Glutamatergic neuron (in vitro differentiated cells): Measurements from ENCODE around the gene LRCOL1. TPM values are rescaled to one million over a fixed set of nuclear protein-coding genes. Genes with fewer than 3 reads are reported as not detected.
"Not testable (repeated sequence)": the region's sequence is repeated elsewhere in the genome, so short reads cannot be mapped to it uniquely, and the experiment has no call there.

Source experiments
- DNase-seq: peaks from one replicate; pipeline ENCODE4 v3.0.0; 2022
- H3K27ac Mint-ChIP-seq: one replicate; pipeline ENCODE4 v1.8.0; 2020; ENCODE audit warnings: mild to moderate bottlenecking, mixed read lengths, inconsistent platforms; ENCODE audit not compliant: unreplicated experiment
- H3K27me3 Mint-ChIP-seq: one replicate; pipeline ENCODE4 v1.8.0; 2020; ENCODE audit warnings: mild to moderate bottlenecking, moderate library complexity, mixed read lengths, inconsistent platforms; ENCODE audit not compliant: unreplicated experiment
- H3K36me3 Mint-ChIP-seq: one replicate; pipeline ENCODE4 v1.8.0; 2020; ENCODE audit warnings: mild to moderate bottlenecking, mixed read lengths, inconsistent platforms; ENCODE audit not compliant: unreplicated experiment
- H3K4me1 Mint-ChIP-seq: one replicate; pipeline ENCODE4 v1.8.0; 2020; ENCODE audit warnings: mild to moderate bottlenecking, low read depth, mixed read lengths, inconsistent platforms; ENCODE audit not compliant: unreplicated experiment
- H3K4me3 Mint-ChIP-seq: one replicate; pipeline ENCODE4 v1.8.0; 2020; ENCODE audit warnings: mild to moderate bottlenecking, mixed read lengths, inconsistent platforms; ENCODE audit not compliant: unreplicated experiment
- H3K9me3 Mint-ChIP-seq: one replicate; pipeline ENCODE4 v1.8.0; 2020; ENCODE audit warnings: mild to moderate bottlenecking, moderate library complexity, mixed read lengths, inconsistent platforms; ENCODE audit not compliant: unreplicated experiment
- CTCF ChIP-seq: fragments of 200-600 bp; sonication (generic); IDR thresholded peaks from one replicate; pipeline ENCODE4 v1.5.0; 2021; ENCODE audit not compliant: partially characterized antibody, unreplicated experiment
- total RNA-seq: library from RNA; stranded (reverse); fragmentation: NEBNext Ultra II Directional; extraction: Animal tissue kit (Norgen Biotek cat#: 25700); gene quantifications from one replicate; pipeline ENCODE4 v1.2.1, GENCODE V29; 2021; ENCODE audit not compliant: unreplicated experiment

LRCOL1 gene
- total RNA-seq, 1 donor from 2014 or later: not detected

- TF ChIP-seq CTCF: no peak
- H3K4me1 Mint-ChIP-seq: peaks cover 10% of the 10 kb centered on the region
- no peak for DNase-seq
- peaks cover 15% of the 10 kb centered on the region for H3K9me3 Mint-ChIP-seq
- peaks cover 23% of the 10 kb centered on the region for H3K27me3 Mint-ChIP-seq
- no peaks in the 10 kb centered on the region for H3K36me3 Mint-ChIP-seq
- H3K4me3 Mint-ChIP-seq: no peak overlapping the region
- no peak overlapping the region for H3K27ac Mint-ChIP-seq
Measured at GRCh38 chr12:132601171-132601883, 9.1 kb downstream of the LRCOL1 start.

GRCh38 chr12:132600048-132601032, 10.0 kb downstream of the LRCOL1 start:
- peaks cover 17% of the 10 kb centered on the region for H3K9me3 Mint-ChIP-seq
- no peak for TF ChIP-seq CTCF
- H3K27me3 Mint-ChIP-seq: peaks cover 24% of the 10 kb centered on the region
- peak overlapping the region; percentile 34 for H3K4me3 Mint-ChIP-seq
- H3K36me3 Mint-ChIP-seq: no peaks in the 10 kb centered on the region
- H3K27ac Mint-ChIP-seq: peak overlapping the region; percentile 52
- H3K4me1 Mint-ChIP-seq: peaks cover 10% of the 10 kb centered on the region
- peak; percentile 79 for DNase-seq

GRCh38 chr12:132599502-132599901, 10.9 kb downstream of the LRCOL1 start:
- H3K27me3 Mint-ChIP-seq: peaks cover 24% of the 10 kb centered on the region
- not testable (repeated sequence) for H3K36me3 Mint-ChIP-seq, DNase-seq
- H3K9me3 Mint-ChIP-seq: peaks cover 17% of the 10 kb centered on the region
- H3K27ac Mint-ChIP-seq: peak overlapping the region; percentile 52
- peak overlapping the region; percentile 34 for H3K4me3 Mint-ChIP-seq
- peaks cover 10% of the 10 kb centered on the region for H3K4me1 Mint-ChIP-seq

- Mint-ChIP-seq H3K27ac (peak overlapping the region; percentile 92), H3K4me1 (peaks cover 11% of the 10 kb centered on the region), H3K27me3 (peaks cover 25% of the 10 kb centered on the region), H3K4me3 (peak overlapping the region; percentile 97), H3K9me3 (peaks cover 21% of the 10 kb centered on the region), H3K36me3 (peaks cover 6% of the 10 kb centered on the region)
- peak; percentile 77 for DNase-seq
- no peak for TF ChIP-seq CTCF
Measured at GRCh38 chr12:132597333-132598316, 12.8 kb downstream of the LRCOL1 start.

DNA sequence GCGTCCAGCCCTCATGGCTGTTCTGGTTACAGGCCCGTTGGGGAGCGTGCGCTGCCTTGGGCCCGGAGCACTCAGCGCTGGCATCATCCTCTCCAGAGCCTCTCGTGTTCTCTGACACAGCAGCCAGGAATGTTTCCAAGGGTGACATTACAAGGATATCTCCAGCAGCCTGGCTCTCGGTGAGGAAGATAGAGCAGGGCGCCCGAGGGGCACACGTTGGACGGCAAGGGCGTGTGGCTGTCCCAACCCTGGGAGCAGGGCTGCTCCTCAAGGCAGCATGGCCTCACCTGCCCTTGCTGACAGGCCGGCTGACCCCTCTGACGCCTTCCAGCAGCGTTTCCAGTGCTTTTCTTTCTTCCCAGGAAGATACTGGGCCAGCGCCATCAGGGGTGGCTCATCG, 14.4 kb downstream of the LRCOL1 start:
- Mint-ChIP-seq H3K27me3 (peaks cover 24% of the 10 kb centered on the region), H3K4me3 (no peak overlapping the region), H3K4me1 (peaks cover 8% of the 10 kb centered on the region), H3K36me3 (peaks cover 6% of the 10 kb centered on the region), H3K9me3 (peaks cover 18% of the 10 kb centered on the region), H3K27ac (no peak overlapping the region)
- DNase-seq: no peak
- no peak for TF ChIP-seq CTCF
